DND-41 (cell line): ENCODE measurements around the gene MAP4K3.

Source experiments
- ATAC-seq: fragments of 200-7000 bp; cut with Tn5 transposase; 3 replicates; pipeline ENCODE4 v1.9.1; 2021; ENCODE audit warnings: low read depth; ENCODE audit not compliant: insufficient read depth
- DNase-seq: peaks from one replicate; pipeline ENCODE4 v3.0.0-alpha.2; 2020
- H2AFZ ChIP-seq: 2 replicates; pipeline ENCODE4 v1.6.0; 2012; ENCODE audit warnings: low read depth, low read length
- H3K27ac ChIP-seq: 2 replicates; pipeline ENCODE4 v1.5.1; 2012; ENCODE audit warnings: low read length, inconsistent platforms
- H3K27me3 ChIP-seq: fragments of 200-600 bp; sonication (generic); 2 replicates; pipeline ENCODE4 v1.6.0; 2012; ENCODE audit warnings: low read length, mild to moderate bottlenecking, inconsistent platforms; ENCODE audit not compliant: insufficient read depth, poor library complexity
- H3K36me3 ChIP-seq: 2 replicates; pipeline ENCODE4 v1.5.1; 2012; ENCODE audit warnings: low read length, inconsistent platforms; ENCODE audit not compliant: insufficient read depth
- H3K4me1 ChIP-seq: 2 replicates; pipeline ENCODE4 v1.5.1; 2012; ENCODE audit warnings: mild to moderate bottlenecking, low read length; ENCODE audit not compliant: insufficient read depth
- H3K4me2 ChIP-seq: 2 replicates; pipeline ENCODE4 v1.6.0; 2012; ENCODE audit warnings: mild to moderate bottlenecking, moderate library complexity, low read length, inconsistent platforms; ENCODE audit not compliant: insufficient read depth
- H3K4me3 ChIP-seq, 2 experiments: fragments of 200-600 bp in 1 of 2; shearing (Covaris generic) in 1 of 2; 2 replicates each; pipeline ENCODE4 v1.5.1; 2012 to 2016; ENCODE audit warnings: inconsistent platforms in 2 of 2, low read length in 2 of 2, mild to moderate bottlenecking in 2 of 2, low read depth in 1 of 2, moderate library complexity in 1 of 2
- H3K79me2 ChIP-seq: 2 replicates; pipeline ENCODE4 v1.6.0; 2012; ENCODE audit warnings: low read length, inconsistent platforms; ENCODE audit not compliant: insufficient read depth
- H3K9ac ChIP-seq: 2 replicates; pipeline ENCODE4 v1.6.0; 2012; ENCODE audit warnings: low read depth, mild to moderate bottlenecking, inconsistent platforms, low read length, moderate library complexity
- H3K9me3 ChIP-seq: 2 replicates; pipeline ENCODE4 v1.5.1; 2012; ENCODE audit warnings: low read length, moderate library complexity, mild to moderate bottlenecking, inconsistent platforms; ENCODE audit not compliant: insufficient read depth, severe bottlenecking
- H4K20me1 ChIP-seq: 2 replicates; pipeline ENCODE4 v1.6.0; 2012; ENCODE audit warnings: low read length; ENCODE audit not compliant: insufficient read depth
- EZH2 ChIP-seq: IDR thresholded peaks from 3 replicates; pipeline ENCODE4 v1.6.1; 2012; ENCODE audit warnings: borderline replicate concordance, low read depth, mild to moderate bottlenecking, moderate library complexity, low read length, inconsistent platforms; ENCODE audit not compliant: severe bottlenecking
- TF ChIP-seq, protein P1 (sequence below): IDR thresholded peaks from 2 replicates; pipeline ENCODE4 v1.5.1; 2012; ENCODE audit warnings: borderline replicate concordance, low read length, moderate library complexity, mild to moderate bottlenecking; ENCODE audit not compliant: poor library complexity, severe bottlenecking; ENCODE audit errors: extremely low read depth

MAP4K3 gene

DNA sequence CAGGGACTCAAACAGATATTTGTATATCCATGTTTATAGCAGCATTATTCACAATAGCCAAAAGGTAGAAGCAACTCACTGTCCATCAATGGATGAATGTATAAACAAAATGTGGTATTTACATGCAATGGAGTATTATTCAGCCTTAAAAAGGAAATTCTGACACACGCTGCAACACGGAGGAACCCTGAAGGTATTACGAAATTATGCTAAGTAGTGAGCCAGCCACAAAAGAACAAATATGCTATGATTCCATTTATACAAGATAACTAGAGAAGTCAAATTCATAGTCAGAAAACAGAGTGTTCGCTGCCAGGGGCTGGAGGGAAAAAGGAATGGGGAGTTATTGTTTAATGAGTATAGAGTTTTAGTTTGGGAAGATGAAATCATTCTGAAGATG lies 132.4 kb downstream of the MAP4K3 start:
- H2AFZ ChIP-seq, result no peak overlapping the region
- H3K36me3 ChIP-seq, result peaks cover 3% of the 10 kb centered on the region; the same call in 1 of the 2 replicates
- no peaks in the 10 kb centered on the region for H3K4me1 ChIP-seq
- TF ChIP-seq, protein P1, sequence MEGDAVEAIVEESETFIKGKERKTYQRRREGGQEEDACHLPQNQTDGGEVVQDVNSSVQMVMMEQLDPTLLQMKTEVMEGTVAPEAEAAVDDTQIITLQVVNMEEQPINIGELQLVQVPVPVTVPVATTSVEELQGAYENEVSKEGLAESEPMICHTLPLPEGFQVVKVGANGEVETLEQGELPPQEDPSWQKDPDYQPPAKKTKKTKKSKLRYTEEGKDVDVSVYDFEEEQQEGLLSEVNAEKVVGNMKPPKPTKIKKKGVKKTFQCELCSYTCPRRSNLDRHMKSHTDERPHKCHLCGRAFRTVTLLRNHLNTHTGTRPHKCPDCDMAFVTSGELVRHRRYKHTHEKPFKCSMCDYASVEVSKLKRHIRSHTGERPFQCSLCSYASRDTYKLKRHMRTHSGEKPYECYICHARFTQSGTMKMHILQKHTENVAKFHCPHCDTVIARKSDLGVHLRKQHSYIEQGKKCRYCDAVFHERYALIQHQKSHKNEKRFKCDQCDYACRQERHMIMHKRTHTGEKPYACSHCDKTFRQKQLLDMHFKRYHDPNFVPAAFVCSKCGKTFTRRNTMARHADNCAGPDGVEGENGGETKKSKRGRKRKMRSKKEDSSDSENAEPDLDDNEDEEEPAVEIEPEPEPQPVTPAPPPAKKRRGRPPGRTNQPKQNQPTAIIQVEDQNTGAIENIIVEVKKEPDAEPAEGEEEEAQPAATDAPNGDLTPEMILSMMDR, result no peak
- H3K79me2 ChIP-seq, result no peaks in the 10 kb centered on the region
- no peak overlapping the region for H3K4me2 ChIP-seq
- no peak overlapping the region for H3K27ac ChIP-seq
- no peaks in the 10 kb centered on the region for H3K9me3 ChIP-seq
- no peak overlapping the region for H3K9ac ChIP-seq
- H4K20me1 ChIP-seq, result no peaks in the 10 kb centered on the region
- no peak for DNase-seq
- H3K4me3 ChIP-seq, result no peak overlapping the region
- no peaks in the 10 kb centered on the region for H3K27me3 ChIP-seq
- ATAC-seq, result no peak

DNA sequence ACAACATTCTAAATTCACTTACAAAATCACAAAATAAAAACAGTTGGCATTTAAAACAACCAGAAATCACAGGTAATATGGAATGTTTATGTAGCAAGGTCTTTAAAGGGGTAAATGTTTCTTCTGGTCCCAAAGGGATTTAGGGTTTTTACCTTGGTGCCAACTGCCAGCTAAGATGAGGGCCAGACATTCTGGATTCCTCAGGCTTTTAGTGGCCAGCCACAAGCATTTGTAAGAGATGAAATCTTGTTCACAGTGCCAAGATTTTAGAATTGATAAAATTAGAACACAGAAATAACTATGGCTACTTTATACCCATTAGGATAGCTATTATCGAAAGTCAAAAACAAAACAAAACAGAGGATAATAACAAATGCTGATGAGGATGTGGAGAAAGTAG lies 132.9 kb downstream of the MAP4K3 start:
- TF ChIP-seq EZH2, result no peak
- TF ChIP-seq, protein P1, result no peak
- Histone ChIP-seq H4K20me1 (no peaks in the 10 kb centered on the region), H3K4me3 (no peak overlapping the region), H2AFZ (no peak overlapping the region), H3K9me3 (no peaks in the 10 kb centered on the region), H3K4me2 (no peak overlapping the region), H3K27me3 (no peaks in the 10 kb centered on the region), H3K79me2 (no peaks in the 10 kb centered on the region), H3K9ac (no peak overlapping the region), H3K36me3 (peaks cover 3% of the 10 kb centered on the region; the same call in 1 of the 2 replicates), H3K4me1 (no peaks in the 10 kb centered on the region), H3K27ac (no peak overlapping the region)
- DNase-seq, result no peak
- ATAC-seq, result no peak

DNA sequence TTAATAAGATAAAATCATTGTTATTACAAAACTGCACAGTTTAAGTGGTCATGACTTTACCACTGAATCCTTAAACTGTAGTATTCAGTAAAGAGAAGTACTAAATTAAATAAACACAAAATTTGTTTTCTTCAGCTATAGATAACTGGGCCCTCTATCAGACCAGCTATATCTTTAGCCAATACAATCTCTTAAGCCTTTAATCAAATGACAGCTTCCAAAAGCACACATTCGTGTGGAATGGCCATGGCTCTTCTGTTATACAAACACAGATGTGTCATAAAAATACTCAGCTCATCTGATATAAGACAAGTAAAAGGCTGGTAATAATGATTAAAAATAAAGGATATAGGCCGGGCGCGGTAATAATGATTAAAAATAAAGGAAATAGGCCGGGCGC lies 135.7 kb downstream of the MAP4K3 start:
- TF ChIP-seq EZH2, result no peak
- TF ChIP-seq, protein P1, result no peak
- H4K20me1 ChIP-seq, result no peaks in the 10 kb centered on the region
- H2AFZ ChIP-seq, result no peak overlapping the region
- no peak overlapping the region for H3K4me2 ChIP-seq
- no peak for ATAC-seq
- H3K9ac ChIP-seq, result no peak overlapping the region
- no peak overlapping the region for H3K4me3 ChIP-seq
- no peaks in the 10 kb centered on the region for H3K36me3 ChIP-seq
- H3K27ac ChIP-seq, result no peak overlapping the region
- H3K27me3 ChIP-seq, result no peaks in the 10 kb centered on the region
- H3K79me2 ChIP-seq, result no peaks in the 10 kb centered on the region
- H3K4me1 ChIP-seq, result no peaks in the 10 kb centered on the region
- H3K9me3 ChIP-seq, result no peaks in the 10 kb centered on the region
- DNase-seq, result no peak
